ENCODE results near the gene CRADD.

DNA sequence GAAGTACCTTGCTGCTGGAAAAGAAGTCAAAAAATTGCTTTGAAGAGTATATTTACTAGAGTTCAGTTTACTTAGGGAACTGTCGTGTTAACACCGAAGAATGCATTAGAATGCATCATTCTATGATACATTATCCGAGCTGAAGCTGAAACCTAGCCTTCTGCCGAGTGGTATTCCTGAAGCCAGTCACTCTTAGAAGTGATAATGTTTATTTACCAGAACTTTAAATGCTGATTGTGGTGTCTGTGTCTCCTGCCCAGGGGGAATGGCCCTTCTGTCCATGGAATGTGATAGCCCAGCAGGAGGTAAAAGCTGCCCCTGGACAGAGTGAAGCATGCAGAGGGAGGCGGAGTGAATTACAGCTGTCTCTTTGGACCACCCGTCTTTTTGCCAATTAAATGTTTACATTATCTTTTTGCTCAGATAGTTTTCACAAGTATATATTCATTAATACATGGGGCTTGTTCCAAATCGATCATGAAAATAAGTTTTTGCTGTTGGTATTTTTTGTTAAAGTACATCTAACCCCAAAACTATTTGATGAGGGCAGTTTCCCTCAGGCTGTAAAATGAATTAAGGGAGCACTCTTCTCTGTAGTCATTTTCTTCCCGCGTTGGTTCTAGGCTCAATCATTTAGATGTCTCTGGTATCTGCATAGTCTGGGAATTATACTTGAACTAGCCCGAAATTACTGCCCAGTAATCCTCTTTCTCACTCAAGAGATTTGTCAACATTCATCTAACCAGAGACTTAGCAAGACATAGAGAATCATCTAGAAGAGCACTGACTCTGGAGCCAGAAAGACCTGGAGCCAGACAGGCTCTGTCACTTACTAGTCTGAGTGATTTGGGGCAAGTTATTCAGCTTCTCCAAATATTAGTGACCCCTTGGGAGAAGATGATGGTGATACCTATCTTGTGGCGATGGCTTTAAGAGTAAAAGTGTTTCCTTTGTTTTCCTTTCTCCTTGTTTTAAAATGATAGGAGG is 147.6 kb downstream of the CRADD start:
- no peak for TF ChIP-seq POLR2A (IDR thresholded peaks at IDR 0.05; ENCODE audit: low read depth)
- TF ChIP-seq, protein P1, sequence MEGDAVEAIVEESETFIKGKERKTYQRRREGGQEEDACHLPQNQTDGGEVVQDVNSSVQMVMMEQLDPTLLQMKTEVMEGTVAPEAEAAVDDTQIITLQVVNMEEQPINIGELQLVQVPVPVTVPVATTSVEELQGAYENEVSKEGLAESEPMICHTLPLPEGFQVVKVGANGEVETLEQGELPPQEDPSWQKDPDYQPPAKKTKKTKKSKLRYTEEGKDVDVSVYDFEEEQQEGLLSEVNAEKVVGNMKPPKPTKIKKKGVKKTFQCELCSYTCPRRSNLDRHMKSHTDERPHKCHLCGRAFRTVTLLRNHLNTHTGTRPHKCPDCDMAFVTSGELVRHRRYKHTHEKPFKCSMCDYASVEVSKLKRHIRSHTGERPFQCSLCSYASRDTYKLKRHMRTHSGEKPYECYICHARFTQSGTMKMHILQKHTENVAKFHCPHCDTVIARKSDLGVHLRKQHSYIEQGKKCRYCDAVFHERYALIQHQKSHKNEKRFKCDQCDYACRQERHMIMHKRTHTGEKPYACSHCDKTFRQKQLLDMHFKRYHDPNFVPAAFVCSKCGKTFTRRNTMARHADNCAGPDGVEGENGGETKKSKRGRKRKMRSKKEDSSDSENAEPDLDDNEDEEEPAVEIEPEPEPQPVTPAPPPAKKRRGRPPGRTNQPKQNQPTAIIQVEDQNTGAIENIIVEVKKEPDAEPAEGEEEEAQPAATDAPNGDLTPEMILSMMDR (IDR thresholded peaks at IDR 0.05): no peak
